Amniotic epithelial cell (primary cell): Measurements from ENCODE around the gene PARVB.
"Not testable (repeated sequence)": the region's sequence is repeated elsewhere in the genome, so short reads cannot be mapped to it uniquely, and the experiment has no call there.

Source experiments
- DNase-seq: peaks from one replicate; pipeline ENCODE4 v3.0.0-alpha.2; 2010; ENCODE audit warnings: low read depth

The PARVB gene

DNA sequence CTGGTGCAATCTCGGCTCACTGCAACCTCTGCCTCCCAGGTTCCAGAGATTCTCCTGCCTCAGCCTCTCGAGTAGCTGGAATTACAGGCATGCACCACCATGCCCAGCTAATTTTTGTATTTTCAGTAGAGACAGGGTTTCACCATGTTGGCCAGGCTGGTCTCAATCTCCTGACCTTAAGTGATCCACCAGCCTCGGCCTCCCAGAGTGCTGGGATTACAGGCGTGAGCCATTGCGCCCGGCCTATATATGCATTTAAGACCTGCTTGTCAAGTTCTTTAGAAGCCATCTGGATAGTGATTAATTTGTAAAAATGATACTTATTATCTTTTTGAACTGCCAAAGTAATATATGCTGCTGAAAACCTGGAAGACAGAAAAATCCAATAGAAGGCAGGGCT, 86.6 kb downstream of the PARVB start:
- not testable (repeated sequence) for DNase-seq

DNA sequence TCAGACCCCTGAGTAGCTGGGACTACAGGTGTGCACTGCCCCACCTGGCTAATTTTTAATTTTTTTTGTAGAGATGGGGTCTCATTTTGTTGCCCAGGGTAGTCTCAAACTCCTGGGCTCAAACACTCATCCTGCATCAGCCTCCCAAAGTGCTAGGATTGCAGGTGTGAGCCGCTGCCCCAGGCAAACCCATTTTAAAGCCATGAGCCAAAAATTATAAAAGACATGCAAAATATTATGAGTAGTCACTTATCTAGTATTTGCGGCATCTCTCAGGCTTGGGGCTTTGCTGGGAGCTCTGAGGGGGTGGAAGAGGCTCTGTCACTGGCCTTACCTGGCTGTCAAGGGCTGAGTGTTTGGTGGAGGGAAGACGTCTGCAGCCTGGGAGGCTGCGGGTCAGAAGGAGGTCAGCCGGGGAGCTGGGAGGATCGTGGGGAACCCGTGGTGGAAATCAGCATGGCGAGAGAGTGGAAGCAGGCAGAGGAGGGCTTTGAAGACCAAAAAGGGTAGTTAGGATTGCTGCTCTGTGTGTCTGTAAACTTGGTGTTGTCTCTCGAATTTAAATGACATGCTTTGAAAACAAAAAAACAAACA, 87.6 kb downstream of the PARVB start:
- DNase-seq: no peak

DNA sequence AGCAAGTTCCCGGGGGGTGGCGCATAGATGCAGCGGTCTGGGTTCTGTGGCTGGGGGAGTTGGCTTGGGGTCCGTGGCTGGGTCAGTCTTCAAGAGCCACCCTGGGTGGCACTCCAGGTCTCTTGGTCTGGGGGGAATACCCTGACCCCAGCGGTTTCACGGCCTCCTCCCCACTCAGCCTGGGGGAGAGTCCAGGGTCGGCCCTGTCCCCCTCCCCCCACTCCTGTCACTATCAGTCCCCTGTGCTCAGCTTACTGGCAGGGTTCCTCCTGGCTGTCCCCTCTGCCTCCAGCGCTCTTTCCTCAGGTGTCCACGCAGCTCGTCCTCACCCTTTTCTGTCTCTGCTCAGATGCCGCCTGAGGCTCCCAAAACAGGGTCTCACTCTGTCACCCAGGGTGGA, 88.1 kb downstream of the PARVB start:
- no peak for DNase-seq

DNA sequence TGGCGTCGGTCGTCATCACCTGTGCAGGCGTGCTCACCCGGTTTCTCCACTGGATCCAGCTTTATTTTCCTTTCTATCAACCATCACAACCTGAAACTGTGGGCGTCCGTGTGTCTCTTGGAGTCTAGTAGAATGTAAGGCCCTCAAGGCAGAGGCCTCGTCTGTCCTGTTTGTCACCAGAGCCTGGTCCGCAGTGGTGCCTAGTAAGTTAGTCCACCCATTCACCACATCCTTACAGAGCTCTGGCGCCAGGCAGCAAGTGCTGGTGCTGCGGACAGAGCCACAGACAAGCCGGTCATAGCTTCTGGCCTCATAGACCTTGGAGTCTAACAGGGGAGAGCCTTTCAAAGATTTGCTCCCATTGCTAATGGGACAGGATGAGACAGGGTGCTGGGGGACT, 92.2 kb downstream of the PARVB start:
- DNase-seq: no peak

DNA sequence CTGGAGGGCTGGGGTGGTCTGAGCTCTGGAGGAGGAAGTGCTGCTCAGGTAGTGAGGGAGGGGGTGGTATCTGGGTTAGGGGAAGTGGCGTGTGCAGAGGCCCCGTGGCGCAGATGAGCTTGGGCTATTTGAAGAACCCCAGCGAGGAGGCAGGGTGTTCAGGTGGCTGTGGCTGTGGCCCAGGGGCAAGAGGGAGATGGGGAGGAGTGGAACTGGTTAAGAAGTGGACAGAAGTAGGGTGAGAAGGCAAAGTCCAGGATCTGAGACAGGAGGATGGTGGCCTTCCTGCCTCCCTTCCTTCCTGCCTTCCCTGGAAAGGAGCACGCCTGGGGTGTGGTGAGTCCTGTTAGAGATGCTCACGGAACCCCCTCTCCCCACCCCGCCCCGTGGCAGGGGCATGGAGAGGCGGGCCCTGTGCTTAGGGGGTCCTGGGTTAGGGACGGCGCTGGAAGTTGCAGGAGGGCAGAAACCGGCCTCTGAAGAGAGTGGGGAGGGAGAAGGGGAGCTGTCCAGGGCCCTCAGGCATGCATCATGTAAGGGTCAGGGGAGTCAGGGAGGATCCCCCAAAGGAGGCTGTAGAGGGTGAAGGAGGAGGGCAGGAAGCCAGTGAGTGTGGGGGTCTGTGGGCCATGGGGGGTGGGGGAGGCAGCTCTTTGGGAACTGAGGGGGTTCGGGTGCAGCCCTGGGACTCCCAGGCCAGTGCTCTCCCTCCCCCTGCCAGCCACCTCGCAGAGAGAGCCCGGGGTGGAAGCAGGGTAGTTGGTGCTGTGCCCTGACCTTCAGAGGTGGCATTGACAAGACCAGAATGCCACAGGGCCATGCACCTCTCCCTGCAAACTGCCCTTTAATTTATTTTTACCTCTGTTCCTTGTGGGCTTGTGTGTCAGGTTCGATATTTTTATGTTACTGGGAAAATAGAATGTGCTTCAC, 92.9 kb downstream of the PARVB start:
- no peak for DNase-seq

DNA sequence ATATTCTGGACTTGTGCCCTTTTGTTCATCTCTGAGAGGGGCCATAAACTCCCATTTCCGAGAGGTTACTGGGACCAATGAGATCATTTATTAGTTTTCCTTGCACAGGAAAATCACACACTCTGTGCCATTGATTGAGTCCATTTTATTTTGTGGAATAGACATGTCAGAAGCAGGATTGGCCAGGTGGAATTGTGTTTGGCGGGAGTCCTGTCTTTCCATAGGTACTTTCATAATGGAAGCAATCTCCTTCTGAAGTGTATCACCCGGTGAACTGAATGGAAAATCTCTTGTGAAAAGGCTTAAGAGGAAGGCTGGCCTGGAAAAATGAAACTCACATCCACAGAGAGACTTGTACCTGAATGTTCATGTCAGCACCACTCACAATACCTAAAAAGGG, 93.6 kb downstream of the PARVB start:
- DNase-seq: no peak

DNA sequence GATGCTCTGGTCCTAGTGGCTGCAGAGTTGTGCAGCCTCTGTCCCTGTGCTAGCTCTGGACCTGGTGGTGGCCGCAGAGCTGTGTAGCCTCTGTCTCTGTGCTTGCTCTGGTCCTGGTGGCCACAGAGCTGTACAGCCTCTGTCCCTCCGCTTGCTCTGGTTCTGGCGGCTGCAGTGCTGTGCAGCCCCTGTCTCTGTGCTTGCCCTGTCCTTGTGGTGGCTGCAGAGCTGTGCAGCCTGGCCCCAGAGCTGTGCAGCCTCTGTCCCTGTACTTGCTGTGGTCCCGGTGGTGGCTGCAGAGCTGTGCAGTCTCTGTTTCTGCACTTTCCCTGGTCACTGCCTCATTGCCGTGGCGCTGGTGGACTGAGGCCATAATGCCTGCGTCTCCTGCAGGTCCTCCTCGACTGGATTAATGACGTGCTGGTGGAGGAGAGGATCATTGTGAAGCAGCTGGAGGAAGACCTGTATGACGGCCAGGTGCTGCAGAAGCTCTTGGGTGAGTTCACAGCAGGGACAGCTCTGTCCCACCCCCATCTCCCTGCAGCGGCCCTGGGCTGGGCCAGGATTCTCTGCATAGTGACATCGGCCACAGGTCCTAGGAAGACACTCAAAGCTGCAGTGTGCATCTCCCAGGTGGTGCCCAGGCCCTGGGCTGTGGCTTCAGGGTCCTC, 94.7 kb downstream of the PARVB start:
- DNase-seq: no peak

DNA sequence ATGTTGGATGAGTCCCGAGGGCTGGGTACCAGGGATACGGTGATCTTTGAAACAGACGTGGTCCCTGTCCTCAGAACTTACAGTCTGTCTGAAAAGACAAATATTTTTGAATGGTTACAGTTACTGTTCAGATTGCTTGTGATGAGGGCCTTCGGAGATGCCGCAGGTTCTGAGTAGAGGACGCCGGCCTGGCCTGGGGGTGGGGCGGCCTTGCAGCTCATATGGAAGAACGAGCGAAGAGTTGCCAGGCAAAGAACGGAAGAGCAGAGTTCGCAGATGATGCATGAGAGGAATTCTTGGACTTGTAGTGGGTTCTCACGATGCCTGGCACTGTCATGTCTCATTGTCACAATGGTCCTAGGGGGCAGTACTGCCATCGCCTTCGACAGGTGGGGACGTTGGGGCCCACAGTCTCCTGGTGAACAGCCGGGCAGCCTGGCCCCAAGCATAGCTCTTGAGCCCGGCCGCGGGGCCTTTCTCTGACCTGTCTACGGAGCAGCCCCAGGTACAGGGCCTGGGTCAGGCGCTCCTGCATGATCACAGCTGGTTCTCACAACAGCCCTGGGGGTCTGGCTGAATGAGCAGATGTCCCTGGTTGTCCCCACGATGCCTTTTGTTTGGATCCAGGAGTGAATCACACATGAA, 95.7 kb downstream of the PARVB start:
- DNase-seq: no peak

DNA sequence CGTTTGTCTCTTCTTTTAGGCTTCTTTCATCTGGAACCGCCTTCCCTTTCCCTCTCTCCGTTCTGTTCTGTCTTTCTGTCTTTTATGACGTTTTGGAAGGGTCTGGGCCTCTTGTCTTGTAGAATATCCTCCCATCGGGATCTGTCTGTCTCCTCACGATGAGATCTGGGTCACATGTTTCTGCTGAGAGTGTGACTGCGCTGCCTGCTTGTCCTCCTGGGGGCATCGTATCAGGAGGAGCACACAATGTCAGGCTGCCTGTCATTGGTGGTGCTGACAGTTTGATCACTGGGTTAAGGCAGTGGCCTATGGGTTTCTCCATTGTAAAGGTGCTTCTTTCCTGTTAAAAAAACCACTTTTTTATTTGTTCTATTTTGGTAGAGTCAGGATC, 96.2 kb downstream of the PARVB start:
- DNase-seq: no peak

DNA sequence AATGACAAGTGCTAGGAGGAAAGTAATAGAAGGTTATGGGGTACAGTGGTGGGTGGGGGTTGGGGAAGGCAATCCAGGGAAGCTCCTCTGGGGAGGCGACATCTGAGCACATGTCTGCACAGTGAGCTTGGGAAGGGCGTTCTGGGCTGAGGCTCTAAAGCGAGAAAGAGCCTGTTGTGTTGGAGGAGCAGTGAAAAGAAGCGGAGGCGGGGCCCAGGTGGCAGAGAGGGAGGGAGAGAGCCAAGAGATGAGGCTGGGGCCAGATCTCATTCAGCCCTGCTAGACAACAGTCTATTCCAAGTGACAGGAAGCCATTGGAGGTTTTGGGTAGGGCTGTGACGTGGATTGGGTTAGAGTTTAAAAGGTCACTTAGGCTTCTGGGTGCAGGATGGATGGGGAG, 101.3 kb downstream of the PARVB start:
- DNase-seq: no peak

DNA sequence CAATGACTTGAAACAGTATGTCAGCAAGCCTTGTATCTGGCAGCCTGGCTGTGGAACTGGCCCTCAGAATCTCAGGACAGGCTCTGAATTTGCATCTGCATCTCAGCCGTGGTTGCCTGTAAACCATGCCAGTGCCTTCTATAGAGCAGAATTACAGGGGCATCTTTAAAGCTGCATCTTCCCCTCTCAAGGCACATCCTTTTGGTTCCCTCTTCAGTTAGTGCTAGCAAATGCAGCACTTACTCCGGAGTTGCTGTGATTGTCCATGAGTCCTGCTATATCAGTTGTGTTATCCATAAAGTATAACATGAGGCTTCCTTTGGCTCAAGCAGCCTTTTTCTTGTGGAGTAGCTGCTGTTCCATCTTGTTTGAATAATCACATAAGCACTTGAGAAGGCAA, 102.7 kb downstream of the PARVB start:
- DNase-seq: no peak

DNA sequence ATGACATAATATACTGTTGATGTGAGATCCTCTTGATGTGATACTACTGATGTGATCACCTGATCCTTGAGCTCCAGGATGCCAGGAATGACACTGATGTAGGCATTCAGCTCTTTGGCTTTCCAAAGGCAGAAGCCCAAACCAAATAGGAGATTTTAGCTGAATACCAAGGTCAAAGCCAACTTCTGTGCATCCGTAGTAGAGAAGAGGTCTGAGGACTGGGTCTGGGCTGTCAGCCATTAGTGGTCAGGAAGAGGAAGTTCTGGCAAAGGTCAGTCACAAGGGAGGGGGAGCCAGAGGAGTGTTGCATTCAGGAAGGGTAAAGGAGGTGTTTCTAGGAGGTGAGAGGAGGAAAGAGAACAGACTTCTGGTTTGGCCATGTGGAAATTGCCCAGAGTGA, 103.3 kb downstream of the PARVB start:
- DNase-seq: no peak

DNA sequence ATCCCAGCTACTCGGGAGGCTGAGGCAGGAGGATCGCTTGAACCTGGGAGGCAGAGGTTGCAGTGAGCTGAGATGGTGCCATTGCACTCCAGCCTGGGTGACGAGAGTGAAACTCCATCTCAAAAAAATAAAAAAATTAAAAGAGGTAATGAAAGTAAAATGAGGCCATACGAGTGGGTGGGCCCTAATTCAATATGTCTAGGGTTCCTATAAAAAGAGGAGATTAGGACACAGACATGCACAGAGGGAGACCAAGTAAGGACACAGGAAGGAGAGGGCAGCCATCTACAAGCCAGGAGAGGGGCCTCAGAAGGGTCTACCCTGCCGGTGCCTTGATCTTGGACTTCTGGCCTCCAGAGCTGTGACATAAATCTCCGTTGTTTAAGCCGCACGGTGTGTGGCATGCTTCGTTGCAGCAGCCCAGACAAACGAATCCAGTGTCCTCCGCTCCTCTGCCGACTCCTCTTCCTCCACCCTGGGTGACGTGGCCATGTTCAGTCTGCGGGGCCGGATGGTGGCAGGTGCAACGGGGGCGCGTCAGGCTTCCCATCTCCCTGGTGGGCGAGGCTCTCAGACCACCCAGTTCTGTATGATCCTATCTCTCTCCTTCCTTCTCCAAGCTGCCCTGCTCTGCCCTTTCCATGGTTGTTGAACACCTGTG, 105.0 kb downstream of the PARVB start:
- no peak for DNase-seq

DNA sequence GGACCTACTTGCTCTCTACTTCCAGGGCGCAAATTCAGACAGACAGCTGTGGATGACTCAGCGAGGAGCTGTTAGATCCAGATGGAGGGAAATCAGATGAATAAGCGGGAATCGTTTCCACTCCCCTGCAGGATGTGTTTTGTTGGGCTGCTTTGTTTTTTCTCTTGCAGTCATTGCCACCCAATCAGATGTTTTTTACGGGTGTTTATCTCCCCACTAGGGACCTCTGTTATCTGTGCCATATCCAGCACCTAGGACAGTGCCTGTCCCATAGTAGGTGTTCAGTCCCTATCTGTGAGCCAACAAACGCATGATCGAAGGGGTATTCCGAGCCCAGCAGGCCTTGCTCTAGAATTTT, 105.5 kb downstream of the PARVB start:
- peak; percentile 21 for DNase-seq

DNA sequence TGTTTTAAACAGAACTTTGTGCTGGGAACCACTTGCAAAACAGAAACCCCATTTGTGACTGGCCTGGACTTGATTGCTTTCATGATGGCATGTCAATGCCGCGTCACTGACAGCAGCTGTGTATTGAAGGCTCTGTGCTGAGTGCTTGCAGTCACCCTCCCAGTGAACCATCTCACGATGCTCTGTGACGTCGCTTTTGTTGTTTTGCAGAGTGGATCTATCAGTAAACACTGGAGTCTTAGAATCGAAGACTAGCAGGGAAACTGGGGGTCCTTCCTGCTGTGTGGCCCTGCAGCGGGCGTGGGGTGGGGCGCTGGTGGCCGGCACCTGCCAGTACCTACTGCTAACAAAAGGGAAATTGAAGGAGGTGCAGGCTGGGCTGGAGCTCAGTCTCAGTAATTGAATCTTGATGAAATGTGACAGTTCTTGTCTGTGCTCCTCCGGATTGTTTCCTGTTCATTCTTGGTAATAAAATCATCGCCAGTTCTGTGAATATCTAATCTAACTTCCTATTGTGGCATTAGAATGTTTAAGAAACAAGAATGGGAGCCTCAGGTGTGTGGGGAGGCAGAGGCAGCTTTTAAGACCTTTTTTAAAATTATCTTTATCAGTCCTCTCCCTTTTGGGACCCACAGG, 106.1 kb downstream of the PARVB start:
- DNase-seq: no peak

DNA sequence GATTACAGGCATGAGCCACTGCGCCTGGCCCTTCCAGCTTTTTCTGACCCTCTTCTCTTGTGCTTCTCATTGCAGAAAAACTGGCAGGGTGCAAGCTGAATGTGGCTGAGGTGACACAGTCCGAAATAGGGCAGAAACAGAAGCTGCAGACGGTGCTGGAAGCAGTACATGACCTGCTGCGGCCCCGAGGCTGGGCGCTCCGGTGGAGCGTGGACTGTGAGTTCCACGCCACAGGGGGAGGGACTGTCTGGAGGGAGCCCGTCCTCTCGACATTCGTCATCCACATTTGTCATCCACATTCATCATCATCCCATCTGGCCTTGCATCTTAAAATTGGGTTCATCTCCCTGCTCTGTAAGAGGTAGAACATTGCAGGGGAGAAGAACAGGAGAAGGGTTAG, 107.3 kb downstream of the PARVB start:
- no peak for DNase-seq

DNA sequence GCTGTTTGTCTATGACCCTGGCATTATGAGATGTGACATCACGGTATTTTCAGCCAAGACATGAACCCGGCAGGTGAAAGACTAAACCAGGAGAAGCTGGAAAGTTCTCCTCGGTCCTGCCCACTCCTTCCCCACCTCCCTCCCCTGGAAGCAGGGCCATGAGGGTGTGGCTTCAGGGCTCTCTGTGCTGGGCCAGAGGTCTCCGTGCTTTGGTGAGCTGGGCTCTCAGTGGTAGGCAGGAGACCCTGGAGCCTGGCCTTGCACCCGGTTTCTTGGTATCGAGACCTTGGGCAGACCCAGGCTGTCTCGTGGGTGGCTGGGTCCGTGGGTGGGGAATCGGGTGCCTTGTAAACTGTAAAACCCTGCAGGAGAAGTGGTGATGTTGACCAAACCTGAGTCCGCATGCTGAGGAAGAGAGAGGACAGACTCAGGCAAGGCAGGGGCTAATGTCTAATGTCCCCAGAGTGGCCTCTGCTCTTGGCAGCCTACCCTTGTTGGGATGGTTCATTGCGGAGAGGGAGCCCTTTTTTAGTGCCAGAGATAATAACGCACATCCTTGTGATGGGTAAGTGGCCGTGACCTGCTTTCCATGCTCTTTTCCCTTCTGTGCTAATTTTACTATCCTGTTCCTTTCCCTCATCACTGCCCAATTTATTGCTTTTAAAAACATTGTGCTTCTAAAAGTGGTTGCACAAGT, 108.0 kb downstream of the PARVB start:
- DNase-seq: no peak

DNA sequence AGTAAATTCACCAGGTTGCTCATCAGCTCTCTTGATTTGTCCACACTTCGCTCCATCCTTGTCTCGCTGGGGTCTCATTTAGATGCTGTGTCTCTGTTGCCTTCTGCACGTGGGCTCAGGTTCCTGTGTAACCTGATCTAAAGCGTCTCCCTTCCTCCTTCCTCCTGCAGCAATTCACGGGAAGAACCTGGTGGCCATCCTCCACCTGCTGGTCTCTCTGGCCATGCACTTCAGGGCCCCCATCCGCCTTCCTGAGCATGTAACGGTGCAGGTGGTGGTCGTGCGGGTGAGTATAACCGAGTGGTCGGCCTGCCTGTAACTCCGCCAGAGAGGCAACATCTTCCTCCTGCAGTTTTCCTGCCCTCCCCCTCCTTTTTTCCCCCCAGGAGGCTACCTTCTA, 108.6 kb downstream of the PARVB start:
- no peak for DNase-seq

DNA sequence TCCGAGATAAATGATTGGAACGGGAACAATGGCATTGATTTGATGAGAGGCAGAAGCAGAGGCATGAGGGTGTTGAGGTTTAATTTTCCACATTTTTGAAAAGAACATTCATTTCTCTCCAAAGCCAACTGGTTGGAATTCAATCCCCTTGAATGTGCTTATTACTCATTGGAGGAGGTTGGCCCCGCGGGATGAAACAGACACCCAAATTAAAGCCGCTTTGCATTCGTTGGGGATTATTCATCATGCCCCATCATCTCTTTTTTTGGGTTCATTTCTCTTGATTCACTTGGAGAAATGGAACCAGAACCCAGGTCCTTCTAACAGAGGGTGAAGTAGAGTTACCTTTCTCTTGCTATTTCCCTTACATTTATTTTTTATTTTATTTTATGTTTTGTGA, 109.1 kb downstream of the PARVB start:
- DNase-seq: no peak

DNA sequence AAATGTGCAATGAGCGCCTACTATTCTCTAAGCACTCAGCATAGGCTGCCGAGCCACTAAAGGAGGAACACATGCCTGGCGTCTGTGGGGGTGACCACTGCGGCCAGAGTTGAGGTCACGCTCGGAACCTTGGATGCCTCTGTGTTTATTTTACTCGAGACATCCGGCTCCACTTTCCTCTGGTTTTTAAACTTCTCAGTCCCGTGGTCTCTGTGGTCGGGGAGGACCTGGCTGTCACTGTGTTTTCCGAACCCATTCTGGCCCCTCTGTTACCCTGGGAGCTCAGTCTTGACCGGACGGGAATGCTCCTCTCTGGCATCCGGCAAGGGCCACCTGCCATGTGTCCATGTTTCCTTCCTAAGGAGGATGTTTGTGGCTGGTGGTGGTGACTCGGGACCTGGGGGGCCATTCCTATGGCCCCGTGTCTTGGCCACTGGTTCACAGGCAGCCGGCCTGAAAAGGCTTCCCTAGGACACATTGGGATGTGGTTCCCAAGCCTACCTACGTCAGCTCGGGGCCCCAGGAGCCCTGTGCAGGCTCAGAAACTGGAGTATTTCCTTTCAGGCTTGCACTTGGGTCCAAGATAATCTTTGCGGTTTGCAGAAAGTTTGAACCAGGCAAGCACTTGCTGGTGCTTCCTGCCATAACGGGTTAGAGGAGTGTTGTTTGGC, 109.9 kb downstream of the PARVB start:
- no peak for DNase-seq

DNA sequence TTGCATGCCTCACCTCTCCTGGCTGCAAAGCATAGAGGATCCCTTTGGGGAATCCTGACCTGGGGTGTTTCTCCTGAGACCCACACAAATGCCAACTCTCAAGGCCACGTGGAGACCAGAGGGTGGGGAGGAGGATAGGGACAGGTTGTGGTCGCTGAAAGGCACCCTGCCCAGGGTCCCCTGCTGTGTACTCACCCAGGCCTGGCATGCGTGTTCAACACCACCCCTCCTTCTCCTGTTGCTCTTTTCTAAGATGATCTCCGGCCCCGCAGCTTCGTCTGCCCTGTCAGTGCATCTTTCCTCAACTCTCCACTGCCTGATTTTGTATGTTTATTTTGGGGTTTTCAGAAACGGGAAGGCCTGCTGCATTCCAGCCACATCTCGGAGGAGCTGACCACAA, 112.0 kb downstream of the PARVB start:
- no peak for DNase-seq
